Stomach (tissue), 9 donors: Measurements from ENCODE around the gene FURIN. TPM values are rescaled to one million over a fixed set of nuclear protein-coding genes. Genes with fewer than 3 reads are reported as not detected.

Experiments used
- DNase-seq, 2 donors: peaks; one replicate each; pipeline versions ENCODE4 v3.0.0 to v3.0.0-alpha.2; 2013 to 2019
- H3K27ac ChIP-seq, 5 donors: fragments of 200-600 bp in 4 of 5; sonication (generic) in 4 of 5; one replicate each; pipeline ENCODE4 v1.5.1; 2013 to 2019; ENCODE audit warnings: mild to moderate bottlenecking in 1 of 5, moderate library complexity in 1 of 5
- H3K27me3 ChIP-seq, 3 donors: fragments of 200-600 bp; sonication (generic); one replicate each; pipeline ENCODE4 v1.5.1; 2017 to 2019; ENCODE audit warnings: mixed run types in 1 of 3
- H3K36me3 ChIP-seq, 4 donors: fragments of 200-600 bp; sonication (generic); 1 replicate in 3 of 4; 2 replicates in 1 of 4; pipeline ENCODE4 v1.5.1; 2016 to 2019
- H3K4me1 ChIP-seq, 4 donors: fragments of 200-600 bp; sonication (generic); one replicate each; pipeline ENCODE4 v1.5.1; 2016 to 2019
- H3K4me3 ChIP-seq, 4 donors: fragments of 200-600 bp; sonication (generic) in 3 of 4; one replicate each; pipeline ENCODE4 v1.5.1; 2016 to 2019; ENCODE audit warnings: mild to moderate bottlenecking in 1 of 4
- H3K9me3 ChIP-seq, 4 donors: fragments of 200-600 bp; sonication (generic); one replicate each; pipeline ENCODE4 v1.5.1; 2016 to 2019
- EP300 ChIP-seq: sonication (generic); formaldehyde crosslinking; IDR thresholded peaks from one replicate; pipeline ENCODE4 v1.6.1; 2017; ENCODE audit warnings: antibody characterized with exemption
- POLR2A ChIP-seq, 4 donors: fragments of 450-650 bp; IDR thresholded peaks; one replicate each; pipeline ENCODE4 v1.6.1; 2016; ENCODE audit warnings: antibody characterized with exemption in 4 of 4, control low read depth in 2 of 4, mild to moderate bottlenecking in 1 of 4, moderate library complexity in 1 of 4
- POLR2AphosphoS5 ChIP-seq, 3 donors: sonication (generic); formaldehyde crosslinking; IDR thresholded peaks; one replicate each; pipeline ENCODE4 v1.6.1; 2016; ENCODE audit warnings: antibody characterized with exemption in 3 of 3
- WGBS, 5 donors: extraction: QIAGEN DNeasy Blood & Tissue Kit in 3 of 5; methylation state at CpG; one replicate each; pipeline versions ENCODE4 v1.1.5 to v1.1.7; 2013 to 2018; 5-methylcytosine and 5-hydroxymethylcytosine counted together
- intact Hi-C: fragments of 100-400 bp; cut with DNase I; formaldehyde crosslinking; loops from one replicate; pipeline ENCODE4 v1.15.1; 2023; ENCODE audit warnings: low total_unique reads
- polyA plus RNA-seq, 3 donors: library from polyadenylated mRNA; stranded (reverse); fragments of 200-250 nt; gene quantifications; one replicate each; pipeline ENCODE4 v1.2.3, GENCODE V29; 2013
- small RNA-seq, 4 donors: library from RNA; depleted of rRNA; stranded (forward); fragments of <200 nt; gene quantifications; one replicate each; pipeline ENCODE3, GENCODE V24; 2016
- total RNA-seq, 5 donors: library from RNA; depleted of rRNA; stranded (reverse); fragments of >200 nt; gene quantifications; one replicate each; pipeline versions ENCODE4 v1.1.0 to v1.2.3, GENCODE V29; 2014 to 2016
- TF ChIP-seq, protein P1 (sequence below), 7 experiments: fragments of 450-650 bp in 4 of 7; fragments of 200-600 bp in 3 of 7; sonication (generic) in 3 of 7; IDR thresholded peaks; one replicate each; pipeline ENCODE4 v1.5.1; 2016 to 2019; ENCODE audit warnings: antibody characterized with exemption in 7 of 7, control low read depth in 2 of 7, mild to moderate bottlenecking in 1 of 7
- donor health status: healthy with polysubstance abuse.
- donor health status: Bipolar disorder and iron deficiency.
- donor health status: healthy.

The FURIN gene
- total and polyA plus RNA-seq, 8 donors = 13.7 to 81.1 (median 43.2) TPM

DNA sequence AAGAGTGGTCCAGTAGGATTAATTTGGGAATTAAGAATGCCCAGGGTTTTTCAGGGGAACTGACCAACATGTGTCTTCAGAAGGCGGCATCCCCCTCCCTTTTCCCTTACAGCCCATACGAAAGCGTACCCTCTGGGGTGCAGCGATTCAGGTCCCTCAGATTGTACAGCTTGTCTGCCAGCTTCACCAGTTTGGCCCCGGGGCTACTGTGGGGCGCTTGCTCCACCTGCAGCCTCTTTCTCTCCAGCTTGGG is 63.1 kb downstream of the FURIN start:
- H3K4me3 ChIP-seq = peak overlapping the region; percentile 64 to 77 (median 72)
- H3K27me3 ChIP-seq = no peaks in the 10 kb centered on the region
- no peak for TF ChIP-seq POLR2A (IDR thresholded peaks at IDR 0.05)
- TF ChIP-seq, protein P1, sequence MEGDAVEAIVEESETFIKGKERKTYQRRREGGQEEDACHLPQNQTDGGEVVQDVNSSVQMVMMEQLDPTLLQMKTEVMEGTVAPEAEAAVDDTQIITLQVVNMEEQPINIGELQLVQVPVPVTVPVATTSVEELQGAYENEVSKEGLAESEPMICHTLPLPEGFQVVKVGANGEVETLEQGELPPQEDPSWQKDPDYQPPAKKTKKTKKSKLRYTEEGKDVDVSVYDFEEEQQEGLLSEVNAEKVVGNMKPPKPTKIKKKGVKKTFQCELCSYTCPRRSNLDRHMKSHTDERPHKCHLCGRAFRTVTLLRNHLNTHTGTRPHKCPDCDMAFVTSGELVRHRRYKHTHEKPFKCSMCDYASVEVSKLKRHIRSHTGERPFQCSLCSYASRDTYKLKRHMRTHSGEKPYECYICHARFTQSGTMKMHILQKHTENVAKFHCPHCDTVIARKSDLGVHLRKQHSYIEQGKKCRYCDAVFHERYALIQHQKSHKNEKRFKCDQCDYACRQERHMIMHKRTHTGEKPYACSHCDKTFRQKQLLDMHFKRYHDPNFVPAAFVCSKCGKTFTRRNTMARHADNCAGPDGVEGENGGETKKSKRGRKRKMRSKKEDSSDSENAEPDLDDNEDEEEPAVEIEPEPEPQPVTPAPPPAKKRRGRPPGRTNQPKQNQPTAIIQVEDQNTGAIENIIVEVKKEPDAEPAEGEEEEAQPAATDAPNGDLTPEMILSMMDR (IDR thresholded peaks at IDR 0.05) = peak in 1 of 7 experiments; percentile 33
- no peak for DNase-seq
- intact Hi-C loops = no loop called here
- peaks cover 0 to 2% (median 0%) of the 10 kb centered on the region in 4 donors for H3K36me3 ChIP-seq
- 9 to 28% (median 19%) methylated on average over 6 of the region's 6 CpGs for WGBS, 5 donors
- peak overlapping the region; percentile 92 to 97 (median 95) for H3K27ac ChIP-seq
- H3K4me1 ChIP-seq = peaks cover 32 to 68% (median 52%) of the 10 kb centered on the region in 4 donors
- no peaks in the 10 kb centered on the region for H3K9me3 ChIP-seq

DNA sequence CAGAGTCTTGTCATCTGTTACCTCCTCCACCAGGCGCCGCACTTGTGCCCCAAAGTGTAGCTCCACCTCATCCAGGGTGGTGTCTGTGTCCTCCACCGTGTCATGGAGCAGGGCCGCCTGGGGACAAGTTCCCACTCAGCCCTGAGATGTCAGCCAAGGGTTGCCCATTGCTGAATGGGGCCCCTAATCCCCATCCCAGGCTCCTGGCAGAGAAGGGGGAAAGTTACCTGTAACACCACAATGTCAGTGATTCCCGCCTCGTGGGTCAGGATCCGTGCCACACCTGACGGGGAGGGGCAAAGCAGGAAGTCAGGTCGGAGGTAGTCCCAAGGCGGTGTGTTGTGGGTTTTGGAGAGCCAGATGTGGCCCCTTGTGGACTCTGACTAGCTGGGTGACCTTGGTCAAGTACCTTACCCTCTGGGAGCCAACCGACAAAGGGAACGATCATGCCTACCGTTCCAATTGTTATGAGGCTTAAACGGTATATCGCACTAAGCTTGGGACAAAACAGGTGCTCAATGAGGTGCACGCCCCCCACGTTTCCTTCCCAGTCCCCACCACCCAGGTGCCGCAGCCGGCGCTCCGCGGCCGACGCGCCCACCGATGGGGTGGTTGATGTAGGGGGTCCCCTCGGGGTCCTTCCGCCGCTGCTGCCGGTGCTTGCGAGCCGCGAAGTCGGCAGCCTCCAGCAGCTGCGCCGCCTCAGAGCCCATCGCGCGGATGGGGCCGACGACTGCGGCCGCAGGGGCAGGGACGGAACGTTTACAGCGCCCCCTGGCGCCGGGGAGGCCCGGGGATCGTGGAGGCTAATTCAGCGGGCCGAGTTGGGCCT is 63.7 kb downstream of the FURIN start, which contains the start of gene HDDC3:
HDDC3 (minus strand) TSS at position 722 of the 832 bp plus-strand sequence; CDS start at position 713, 9 bp downstream.
- 1 to 4% (median 1%) methylated on average over 11 to 52 of the region's 52 CpGs for WGBS, 5 donors
- Histone ChIP-seq H3K27ac (peak within 1 kb of the TSS; percentile 92 to 97 (median 95)), H3K27me3 (no peaks in the 10 kb centered on the region), H3K9me3 (no peaks in the 10 kb centered on the region), H3K4me3 (peak within 1 kb of the TSS; percentile 64 to 77 (median 72)), H3K4me1 (peaks cover 38 to 73% (median 58%) of the 10 kb centered on the region in 4 donors), H3K36me3 (peaks cover 0 to 7% (median 2%) of the 10 kb centered on the region in 4 donors)
- intact Hi-C loops = no loop called here
- peak; percentile 93 to 95 for DNase-seq
- TF ChIP-seq, protein P1 (IDR thresholded peaks at IDR 0.05) = peak in 5 of 7 experiments; percentile 75 to 94 (median 89)
- TF ChIP-seq POLR2A (IDR thresholded peaks at IDR 0.05) (no peak), POLR2AphosphoS5 (IDR thresholded peaks at IDR 0.05) (peak in 2 of 3 donors; percentile 92 to 93), EP300 (no peak)

DNA sequence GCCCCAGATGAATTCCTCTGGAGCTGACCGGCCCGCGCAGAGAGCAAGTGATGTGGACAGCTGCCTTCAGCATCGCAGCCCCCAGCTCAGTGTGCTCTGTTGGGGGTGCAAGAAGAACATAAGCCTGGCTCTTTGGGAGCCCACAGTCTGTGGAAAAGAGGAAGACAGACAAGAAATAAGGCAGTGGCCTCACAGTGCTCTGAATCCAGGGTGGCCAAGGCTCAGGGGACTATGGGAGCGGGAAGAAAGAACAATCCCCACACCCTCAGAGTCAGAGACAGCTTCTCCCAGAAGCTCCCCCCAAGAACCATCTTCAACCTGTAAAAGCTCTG is 64.2 kb downstream of the FURIN start:
- intact Hi-C loops = no loop called here
- 11 to 44% (median 17%) methylated on average over 2 to 5 of the region's 5 CpGs for WGBS, 5 donors

More for the DNA sequence above, 64.2 kb downstream of the FURIN start:
- H3K4me1 ChIP-seq = peaks cover 38 to 75% (median 60%) of the 10 kb centered on the region in 4 donors
- H3K27me3 ChIP-seq = no peaks in the 10 kb centered on the region
- H3K36me3 ChIP-seq = peaks cover 0 to 10% (median 6%) of the 10 kb centered on the region in 4 donors
- peak overlapping the region; percentile 64 to 77 (median 72) for H3K4me3 ChIP-seq
- H3K9me3 ChIP-seq = no peaks in the 10 kb centered on the region
- no peak for DNase-seq
- TF ChIP-seq POLR2AphosphoS5 (IDR thresholded peaks at IDR 0.05) (no peak), POLR2A (IDR thresholded peaks at IDR 0.05) (no peak), EP300 (no peak)
- TF ChIP-seq, protein P1 (IDR thresholded peaks at IDR 0.05) = peak in 1 of 7 experiments; percentile 3
- peak overlapping the region; percentile 92 to 97 (median 95) for H3K27ac ChIP-seq

Small RNA genes lying within 50 kb of the gene (small RNA-seq; reads per million reads assigned to genes)
- gene RN7SL363P = 0 reads per million in 4 donors

Other genes starting within 250 kb of the FURIN start
- gene BLM, start 151.2 kb upstream of the FURIN start, total RNA-seq = 10 to 100 TPM in 1 of 5 donors, 1 to 10 TPM in 4; 1.8 to 10.5 (median 4.6) TPM
- gene BLM, start 151.2 kb upstream of the FURIN start, polyA plus RNA-seq = 1 to 10 TPM; 1.1 to 2.9 (median 2.3) TPM
- gene FES, start 15.9 kb downstream of the FURIN start, total RNA-seq = 10 to 100 TPM; 13.8 to 49.1 (median 25.1) TPM
- 10 to 100 TPM in 1 of 3 donors, 1 to 10 TPM in 2; 8.0 to 11.8 (median 8.9) TPM for gene FES, start 15.9 kb downstream of the FURIN start, polyA plus RNA-seq
- gene MAN2A2, start 34.7 kb downstream of the FURIN start, total RNA-seq = 100 to 1,000 TPM in 3 of 5 donors, 10 to 100 TPM in 2; 30.5 to 286 (median 201) TPM
- 10 to 100 TPM in 2 of 3 donors, 1 to 10 TPM in 1; 2.9 to 16.4 (median 16.0) TPM for gene MAN2A2, start 34.7 kb downstream of the FURIN start, polyA plus RNA-seq
- gene HDDC3, start 64.0 kb downstream of the FURIN start, total RNA-seq = 10 to 100 TPM in 3 of 5 donors, not detected in 2; 12.1 to 19.6 (median 12.1) TPM
- gene HDDC3, start 64.0 kb downstream of the FURIN start, polyA plus RNA-seq = 10 to 100 TPM; 18.8 to 22.1 (median 19.8) TPM
- 10 to 100 TPM; 28.0 to 63.8 (median 45.0) TPM for gene UNC45A, start 66.7 kb downstream of the FURIN start, total RNA-seq
- gene UNC45A, start 66.7 kb downstream of the FURIN start, polyA plus RNA-seq = 10 to 100 TPM; 35.7 to 62.7 (median 40.9) TPM
- gene RCCD1, start 86.3 kb downstream of the FURIN start, total RNA-seq = 10 to 100 TPM in 2 of 5 donors, 1 to 10 TPM in 3; 2.2 to 98.5 (median 8.8) TPM
- 10 to 100 TPM in 1 of 3 donors, 1 to 10 TPM in 2; 6.1 to 11.3 (median 6.7) TPM for gene RCCD1, start 86.3 kb downstream of the FURIN start, polyA plus RNA-seq
- gene PRC1, start 125.9 kb downstream of the FURIN start, total RNA-seq = 10 to 100 TPM in 4 of 5 donors, 1 to 10 TPM in 1; 8.2 to 60.7 (median 25.8) TPM
- gene PRC1, start 125.9 kb downstream of the FURIN start, polyA plus RNA-seq = 10 to 100 TPM in 2 of 3 donors, 1 to 10 TPM in 1; 9.0 to 33.5 (median 16.8) TPM
- 10 to 100 TPM in 2 of 5 donors, 1 to 10 TPM in 3; 1.2 to 23.2 (median 7.5) TPM for gene VPS33B, start 154.0 kb downstream of the FURIN start, total RNA-seq
- 10 to 100 TPM; 12.6 to 13.0 (median 12.6) TPM for gene VPS33B, start 154.0 kb downstream of the FURIN start, polyA plus RNA-seq
- 1 to 10 TPM in 1 of 5 donors, under 1 TPM in 2, not detected in 2; 0.14 to 1.7 (median 0.45) TPM for gene SV2B, start 231.7 kb downstream of the FURIN start, total RNA-seq
- gene SV2B, start 231.7 kb downstream of the FURIN start, polyA plus RNA-seq = under 1 TPM in 2 of 3 donors, not detected in 1; 0.06 to 0.23 TPM